ENCODE measurements around the gene SIT1.
A peak's percentile ranks its signal among the peaks of the same experiment; 100 is the strongest.
"Not testable (repeated sequence)": the region's sequence is repeated elsewhere in the genome, so short reads cannot be mapped to it uniquely, and the experiment has no call there.

Gene SIT1

GRCh38 chr9:35635730-35636129, 15.0 kb downstream of the SIT1 start:
- DNase-seq, result no peak

DNA sequence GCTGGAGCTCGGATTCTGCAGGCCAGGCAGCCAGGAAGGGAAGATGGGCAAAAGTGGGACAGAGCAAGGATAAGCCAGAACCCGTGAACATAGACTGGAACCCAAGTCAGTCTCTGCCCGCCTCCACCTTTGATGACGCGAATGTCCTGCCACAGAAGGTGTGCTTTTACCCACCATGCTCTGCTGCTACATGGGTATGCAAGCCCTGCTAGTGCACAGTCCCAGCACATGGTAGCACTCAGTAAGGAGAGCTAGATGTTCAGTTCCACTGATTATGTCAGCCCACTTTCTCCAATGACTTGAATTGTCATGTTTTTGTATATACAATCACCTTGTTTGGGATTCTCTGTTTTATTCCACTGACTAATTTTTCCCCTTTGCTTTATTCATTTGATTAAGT, 21.1 kb downstream of the SIT1 start:
- DNase-seq, result no peak

- no peak for DNase-seq
These were observed 22.2 kb downstream of the SIT1 start for GRCh38 chr9:35628389-35628991.

GRCh38 chr9:35627575-35627974, 23.2 kb downstream of the SIT1 start:
- no peak for DNase-seq

DNA sequence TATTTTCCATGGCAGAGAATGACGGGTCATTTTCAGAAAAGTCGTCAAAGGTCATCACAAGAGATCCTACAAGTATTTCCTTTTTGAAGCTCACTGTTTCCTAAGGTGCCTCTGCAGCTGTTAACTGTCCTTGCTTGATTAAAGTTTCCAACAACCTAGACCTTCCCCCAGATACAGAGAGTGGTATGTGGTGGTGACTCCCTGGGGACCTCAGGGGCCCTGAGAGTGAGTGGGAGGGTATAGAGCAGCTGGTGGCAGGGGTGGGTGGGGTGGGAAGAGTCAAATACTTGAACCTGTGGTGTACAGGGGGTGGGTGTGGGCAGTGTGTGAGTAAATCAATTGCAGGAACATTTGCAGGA, 31.0 kb downstream of the SIT1 start:
- DNase-seq, result peak in 1 of 2 experiments; percentile 13

- peak in 1 of 2 experiments; percentile 17 for DNase-seq
These were observed 31.6 kb downstream of the SIT1 start for GRCh38 chr9:35618854-35619799.

GRCh38 chr9:35618325-35618727, 32.4 kb downstream of the SIT1 start, which contains the start of gene CD72:
Gene CD72 (minus strand): TSS chr9:35618413. CDS start chr9:35618303, 110 bp downstream.
- DNase-seq, result no peak

- DNase-seq, result no peak
These were observed 33.2 kb downstream of the SIT1 start for GRCh38 chr9:35617548-35617947.

GRCh38 chr9:35616681-35617459, 33.9 kb downstream of the SIT1 start:
- peak; percentile 46 to 48 for DNase-seq

GRCh38 chr9:35615981-35616680, 34.6 kb downstream of the SIT1 start:
- DNase-seq, result no peak

GRCh38 chr9:35612843-35613242, 37.9 kb downstream of the SIT1 start:
- DNase-seq, result no peak

DNA sequence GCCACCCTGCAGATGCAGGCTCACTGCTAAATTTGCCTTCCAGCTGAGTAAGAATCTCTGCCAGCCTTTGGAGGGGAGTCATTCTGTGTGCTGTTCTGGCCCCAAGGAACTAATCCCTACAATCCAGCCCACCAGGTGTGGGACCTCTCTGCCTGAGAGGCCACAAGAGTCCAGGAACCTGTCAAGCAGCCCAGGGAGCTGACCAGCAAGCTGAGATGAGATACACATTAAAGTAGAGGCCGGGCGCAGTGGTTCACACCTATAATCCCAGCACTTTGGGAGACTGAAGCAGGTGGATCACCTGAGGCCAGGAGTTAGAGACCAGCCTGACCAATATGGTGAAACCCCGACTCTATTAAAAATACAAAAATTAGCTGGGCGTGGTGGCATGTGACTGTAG, 38.7 kb downstream of the SIT1 start:
- DNase-seq, result not testable (repeated sequence)

DNA sequence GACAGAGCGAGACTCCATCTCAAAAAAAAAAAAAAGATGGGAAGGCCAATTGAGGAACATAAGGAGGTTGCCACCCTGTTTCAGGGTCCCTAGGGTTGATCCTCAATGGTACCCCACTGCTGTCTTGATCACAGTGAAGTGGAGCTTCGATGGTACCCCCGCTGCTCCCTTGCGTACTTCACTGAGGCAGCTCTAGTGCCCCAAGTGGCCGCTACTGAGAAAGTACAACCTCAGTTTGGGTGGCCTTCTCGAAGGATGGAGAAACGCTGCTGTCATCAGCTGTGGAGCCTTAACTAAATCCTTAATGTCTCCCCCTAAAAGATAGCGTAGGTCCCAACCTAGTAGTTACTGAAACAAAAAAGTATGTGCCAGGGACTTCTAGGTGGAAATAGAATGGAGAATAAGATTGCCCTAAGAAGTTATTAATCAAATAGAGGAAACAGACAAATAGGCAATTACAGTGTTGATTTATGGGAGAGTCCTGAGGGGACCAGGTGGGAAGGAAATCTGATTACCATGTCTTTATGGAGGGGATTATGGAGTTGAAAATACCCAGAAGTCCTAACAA, 39.4 kb downstream of the SIT1 start:
- peak; percentile 52 to 56 for DNase-seq

GRCh38 chr9:35609820-35610163, 40.9 kb downstream of the SIT1 start:
- no peak for DNase-seq

GRCh38 chr9:35609001-35609819, 41.5 kb downstream of the SIT1 start:
- DNase-seq, result no peak

DNA sequence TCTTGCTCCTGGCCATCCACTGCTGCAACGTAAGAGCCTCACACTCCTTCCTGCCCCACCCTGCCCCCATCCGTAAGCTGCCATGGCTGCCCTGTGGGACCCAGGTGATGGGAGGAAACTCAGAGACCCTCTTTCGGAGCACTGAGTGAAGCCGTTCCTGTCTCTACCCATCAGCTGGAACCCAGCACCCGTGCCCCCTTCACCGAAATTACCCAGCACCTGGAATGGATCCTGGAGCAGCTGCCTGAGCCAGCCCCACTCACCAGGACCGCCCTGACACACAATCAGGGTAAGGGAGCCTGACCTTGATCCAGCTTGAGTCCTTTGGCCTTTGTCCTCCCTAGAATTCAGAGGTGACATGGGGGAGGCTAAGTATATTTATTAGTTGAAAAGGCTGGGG, 42.5 kb downstream of the SIT1 start:
- DNase-seq, result no peak

DNA sequence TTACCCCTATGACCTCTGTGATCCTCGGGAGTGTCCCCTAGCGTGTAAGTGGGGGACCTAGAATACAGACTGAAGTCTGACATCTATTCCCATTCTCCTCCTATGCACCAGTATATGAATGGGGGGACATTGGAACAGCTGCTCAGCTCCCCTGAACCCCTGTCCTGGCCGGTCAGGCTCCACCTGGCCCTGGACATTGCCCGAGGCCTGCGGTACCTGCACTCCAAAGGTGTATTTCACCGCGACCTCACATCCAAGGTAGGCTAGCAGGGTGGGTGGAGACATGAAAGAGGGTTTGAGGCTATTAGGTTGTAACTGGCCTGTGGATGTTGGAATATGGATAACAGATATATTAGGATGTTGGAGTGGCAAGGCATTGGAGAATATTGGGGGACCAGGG, 44.0 kb downstream of the SIT1 start:
- DNase-seq, result no peak

GRCh38 chr9:35606138-35606504, 44.6 kb downstream of the SIT1 start:
- DNase-seq, result no peak

DNA sequence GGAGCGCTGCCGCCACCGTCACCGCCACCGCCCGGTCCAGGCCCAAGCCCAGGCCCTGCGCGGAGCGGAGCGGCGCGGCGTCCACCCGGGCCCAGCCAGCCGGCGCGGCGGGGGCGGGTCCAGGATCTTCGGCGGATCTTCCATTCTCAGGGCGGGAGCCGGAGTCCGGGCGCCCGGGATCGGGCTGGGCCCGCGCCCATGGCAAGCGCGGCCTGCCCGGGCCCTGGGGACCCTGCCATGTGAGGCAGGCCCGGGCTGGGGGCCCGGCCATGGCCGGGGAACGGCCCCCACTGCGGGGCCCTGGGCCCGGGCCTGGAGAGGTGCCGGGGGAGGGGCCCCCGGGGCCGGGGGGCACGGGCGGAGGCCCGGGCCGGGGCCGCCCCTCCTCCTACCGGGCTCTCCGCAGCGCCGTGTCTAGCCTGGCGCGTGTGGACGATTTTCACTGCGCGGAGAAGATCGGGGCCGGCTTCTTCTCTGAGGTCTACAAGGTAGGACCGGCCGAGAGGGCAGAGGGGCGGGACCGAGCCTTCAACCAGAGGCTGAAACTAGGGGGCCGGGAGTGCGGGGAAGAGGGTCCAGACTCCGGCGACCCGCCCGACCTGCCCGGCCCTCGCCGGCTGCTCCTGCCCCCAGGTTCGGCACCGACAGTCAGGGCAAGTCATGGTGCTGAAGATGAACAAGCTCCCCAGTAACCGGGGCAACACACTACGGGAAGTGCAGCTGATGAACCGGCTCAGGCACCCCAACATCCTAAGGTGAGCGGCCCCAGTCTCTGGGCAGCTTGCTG, 45.2 kb downstream of the SIT1 start:
- DNase-seq, result peak; percentile 19 to 20

GRCh38 chr9:35604578-35605350, 46.0 kb downstream of the SIT1 start, which contains the start of gene TESK1:
Gene TESK1 (plus strand): TSS chr9:35605262. CDS start chr9:35605620, 358 bp downstream.
- peak; percentile 73 to 77 for DNase-seq
